ENCODE results near the gene CRTC1.
"Not testable (repeated sequence)": the region's sequence is repeated elsewhere in the genome, so short reads cannot be mapped to it uniquely, and the experiment has no call there.

CRTC1 gene

DNA sequence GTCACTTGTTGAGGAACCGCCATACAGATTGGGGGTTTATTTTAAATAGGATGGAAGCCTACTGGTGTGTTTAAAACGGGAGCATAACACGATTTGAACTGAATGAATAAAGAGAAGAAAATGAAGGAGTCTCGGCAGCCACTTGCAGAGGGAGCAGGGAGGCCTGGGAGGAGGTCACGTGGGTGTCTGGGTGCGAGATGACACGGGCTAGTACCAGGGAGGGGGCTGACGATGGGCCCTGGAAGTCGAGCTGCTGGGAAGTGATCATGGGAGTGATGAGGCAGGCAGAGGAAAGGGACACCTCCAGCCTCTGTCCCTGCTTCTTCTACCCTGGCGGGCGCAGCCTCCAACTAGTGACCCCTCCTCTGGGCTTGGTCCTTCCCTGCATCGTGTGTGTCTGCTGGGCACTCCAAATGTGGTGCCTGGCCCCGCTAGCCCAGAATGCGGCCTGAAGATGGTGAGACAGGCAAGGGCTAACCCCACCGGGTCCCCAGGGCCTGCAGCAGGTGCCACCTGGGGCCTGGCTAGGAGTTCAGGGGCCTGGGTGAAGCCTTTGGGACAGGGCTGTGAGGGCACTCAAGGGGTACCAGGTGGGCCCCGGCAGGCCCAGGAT, 35.5 kb downstream of the CRTC1 start:
- in situ Hi-C loops (cut with MboI; ENCODE audit: low pct_unique_long_range_greater_than_20kb, low sequenced_read_pairs, unreplicated experiment), result no loop called here
- no peak for DNase-seq (ENCODE audit: low spot score)
- TF ChIP-seq, protein P1, sequence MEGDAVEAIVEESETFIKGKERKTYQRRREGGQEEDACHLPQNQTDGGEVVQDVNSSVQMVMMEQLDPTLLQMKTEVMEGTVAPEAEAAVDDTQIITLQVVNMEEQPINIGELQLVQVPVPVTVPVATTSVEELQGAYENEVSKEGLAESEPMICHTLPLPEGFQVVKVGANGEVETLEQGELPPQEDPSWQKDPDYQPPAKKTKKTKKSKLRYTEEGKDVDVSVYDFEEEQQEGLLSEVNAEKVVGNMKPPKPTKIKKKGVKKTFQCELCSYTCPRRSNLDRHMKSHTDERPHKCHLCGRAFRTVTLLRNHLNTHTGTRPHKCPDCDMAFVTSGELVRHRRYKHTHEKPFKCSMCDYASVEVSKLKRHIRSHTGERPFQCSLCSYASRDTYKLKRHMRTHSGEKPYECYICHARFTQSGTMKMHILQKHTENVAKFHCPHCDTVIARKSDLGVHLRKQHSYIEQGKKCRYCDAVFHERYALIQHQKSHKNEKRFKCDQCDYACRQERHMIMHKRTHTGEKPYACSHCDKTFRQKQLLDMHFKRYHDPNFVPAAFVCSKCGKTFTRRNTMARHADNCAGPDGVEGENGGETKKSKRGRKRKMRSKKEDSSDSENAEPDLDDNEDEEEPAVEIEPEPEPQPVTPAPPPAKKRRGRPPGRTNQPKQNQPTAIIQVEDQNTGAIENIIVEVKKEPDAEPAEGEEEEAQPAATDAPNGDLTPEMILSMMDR (IDR thresholded peaks at IDR 0.05; ENCODE audit: extremely low read depth, insufficient read depth, missing control alignments), result no peak

DNA sequence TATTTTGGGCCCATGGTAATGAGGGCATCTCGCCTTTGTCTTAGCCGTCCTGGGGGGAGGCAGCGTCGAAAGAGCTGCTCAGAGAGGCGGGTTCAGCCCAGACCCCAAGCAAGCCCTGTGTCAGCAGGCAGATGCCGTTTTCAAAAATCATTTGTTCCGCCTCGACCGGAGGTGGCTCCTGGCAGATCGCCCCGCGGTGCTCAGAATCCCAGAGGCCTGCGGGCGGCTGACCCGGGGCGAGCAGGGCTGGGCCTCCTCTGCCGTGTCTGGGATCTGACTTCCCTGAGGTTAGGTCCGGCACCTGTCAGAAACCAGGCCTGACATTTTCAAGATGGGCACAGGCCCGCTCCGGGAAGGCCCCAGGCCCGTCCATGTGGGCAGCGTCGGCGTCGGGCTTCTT, 36.1 kb downstream of the CRTC1 start:
- DNase-seq (ENCODE audit: low spot score), result no peak
- in situ Hi-C loops (cut with MboI; ENCODE audit: low pct_unique_long_range_greater_than_20kb, low sequenced_read_pairs, unreplicated experiment), result no loop called here
- TF ChIP-seq, protein P1 (IDR thresholded peaks at IDR 0.05; ENCODE audit: extremely low read depth, insufficient read depth, missing control alignments), result no peak

DNA sequence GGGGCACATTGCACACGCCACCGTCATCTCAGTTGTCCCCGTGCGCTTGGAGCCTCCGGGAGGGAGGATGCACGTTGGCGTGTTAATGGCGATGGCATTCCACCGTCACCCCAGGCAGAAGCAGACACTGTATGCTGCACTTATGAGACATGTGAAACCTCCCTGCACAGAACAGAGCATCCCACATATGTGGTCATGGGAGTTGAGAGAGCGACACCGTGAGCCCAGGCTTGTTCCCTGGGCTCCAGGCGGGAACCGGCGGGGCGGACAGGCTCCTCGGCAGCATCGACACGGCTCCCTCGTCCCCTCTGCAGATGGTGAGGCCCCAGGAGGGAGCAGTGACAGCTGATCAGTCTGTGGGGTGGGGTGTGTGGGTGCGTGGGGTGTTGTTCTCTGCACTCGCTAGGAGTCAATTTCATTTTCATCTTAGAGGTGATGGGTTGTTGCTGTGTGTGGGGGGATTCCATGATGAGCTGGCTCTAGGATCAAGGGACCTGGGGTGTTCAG, 40.4 kb downstream of the CRTC1 start:
- in situ Hi-C loops (cut with MboI; ENCODE audit: low pct_unique_long_range_greater_than_20kb, low sequenced_read_pairs, unreplicated experiment), result no loop called here
- no peak for DNase-seq (ENCODE audit: low spot score)

DNA sequence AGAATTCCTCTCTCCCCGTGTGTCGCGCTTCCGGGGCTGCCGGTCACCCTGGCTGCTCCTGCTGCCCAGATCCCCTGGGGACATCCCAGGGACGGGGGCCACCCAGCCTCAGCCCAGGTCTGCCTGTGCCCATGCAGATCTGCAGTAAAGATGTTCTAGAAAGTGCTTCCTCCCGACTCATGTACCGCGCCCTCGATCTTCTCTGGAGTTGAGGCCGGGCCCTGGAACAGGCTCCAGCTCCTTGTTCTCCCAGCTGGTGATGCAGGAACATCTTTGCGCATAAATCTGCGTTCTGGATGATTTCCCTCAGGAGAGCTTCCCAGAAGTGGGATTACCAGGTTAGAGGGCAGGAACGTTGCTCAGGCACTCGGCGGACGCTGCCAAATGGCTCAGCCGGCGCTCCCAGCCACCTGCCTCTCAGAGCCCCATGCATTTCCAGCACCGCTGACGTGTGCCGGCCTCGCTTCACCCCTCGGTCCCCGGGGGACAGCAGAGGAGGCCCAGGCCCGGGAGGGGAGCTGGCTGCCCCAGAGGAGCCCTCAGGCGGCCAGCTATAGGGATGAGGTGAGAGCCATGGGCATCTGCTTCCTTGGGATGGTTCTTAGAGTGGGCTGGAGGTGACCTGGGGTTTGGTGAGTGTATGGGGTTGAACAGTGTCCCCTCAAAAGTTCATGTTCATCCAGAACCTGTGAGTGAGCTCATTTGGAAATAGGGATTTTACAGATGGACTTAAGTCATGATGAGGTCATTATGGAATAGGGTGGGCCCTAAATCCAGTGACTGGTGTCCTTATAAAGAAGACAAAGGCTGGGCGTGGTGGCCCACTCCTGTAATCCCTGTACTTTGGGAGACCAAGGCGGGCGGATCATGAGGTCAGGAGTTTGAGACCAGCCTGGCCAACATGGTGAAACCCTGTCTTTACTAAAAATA, 42.6 kb downstream of the CRTC1 start:
- DNase-seq (ENCODE audit: low spot score), result no peak
- TF ChIP-seq, protein P1 (IDR thresholded peaks at IDR 0.05; ENCODE audit: extremely low read depth, insufficient read depth, missing control alignments), result no peak

More for the DNA sequence above, 40.4 kb downstream of the CRTC1 start:
- TF ChIP-seq, protein P1 (IDR thresholded peaks at IDR 0.05; ENCODE audit: extremely low read depth, insufficient read depth, missing control alignments), result no peak

DNA sequence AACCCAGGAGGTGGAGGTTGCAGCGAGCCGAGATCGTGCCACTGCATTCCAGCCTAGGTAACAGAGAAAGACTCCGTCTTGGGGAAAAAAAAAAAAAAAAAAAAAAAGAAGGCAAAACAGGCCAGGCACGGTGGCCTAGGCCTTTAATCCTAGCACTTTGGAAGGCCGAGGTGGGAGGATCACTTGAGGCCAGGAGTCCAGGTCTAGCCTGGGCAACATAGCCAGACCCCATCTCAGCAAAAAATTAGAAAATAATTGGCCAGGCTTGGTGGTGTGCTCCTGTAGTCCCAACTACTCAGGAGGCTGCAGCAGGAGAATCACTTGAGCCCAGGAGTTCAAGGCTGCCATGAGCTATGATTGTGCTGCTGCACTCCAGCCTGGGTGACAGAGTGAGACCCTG, 43.4 kb downstream of the CRTC1 start:
- no peak for DNase-seq (ENCODE audit: low spot score)
- TF ChIP-seq, protein P1 (IDR thresholded peaks at IDR 0.05; ENCODE audit: extremely low read depth, insufficient read depth, missing control alignments), result no peak
- in situ Hi-C loops (cut with MboI; ENCODE audit: low pct_unique_long_range_greater_than_20kb, low sequenced_read_pairs, unreplicated experiment), result no loop called here

More for the DNA sequence above, 42.6 kb downstream of the CRTC1 start:
- in situ Hi-C loops (cut with MboI; ENCODE audit: low pct_unique_long_range_greater_than_20kb, low sequenced_read_pairs, unreplicated experiment), result no loop called here

DNA sequence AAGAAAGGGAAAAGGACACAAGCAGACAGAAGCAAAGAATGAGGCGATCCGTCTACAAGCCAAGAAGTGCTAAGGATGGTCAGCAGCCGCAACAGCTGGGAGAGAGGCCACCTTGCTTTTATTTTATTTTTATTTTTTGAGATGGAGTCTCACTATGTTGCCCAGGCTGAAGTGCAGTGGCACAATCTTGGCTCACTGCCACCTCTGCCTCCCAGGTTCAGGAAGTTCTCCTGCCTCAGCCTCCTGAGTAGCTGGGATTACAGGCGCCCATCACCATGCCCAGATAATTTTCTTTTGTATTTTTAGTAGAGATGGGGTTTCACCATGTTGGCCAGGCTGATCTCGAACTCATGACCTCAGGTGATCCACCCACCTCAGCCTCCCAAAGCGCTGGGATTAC, 44.1 kb downstream of the CRTC1 start:
- in situ Hi-C loops (cut with MboI; ENCODE audit: low pct_unique_long_range_greater_than_20kb, low sequenced_read_pairs, unreplicated experiment); DNase-seq (ENCODE audit: low spot score): not testable (repeated sequence)
